Stimulated activated CD8-positive, alpha-beta memory T cell treated with anti-CD3 and anti-CD28 coated beads, Interleukin-7, amount 100 ng/mL, for 4 hours (primary cell): ENCODE measurements around the gene SEMA3D.

ENCODE experiments used
- DNase-seq, 2 donors: peaks; one replicate each; pipeline ENCODE4 v3.0.0-alpha.2; 2020; ENCODE audit warnings: low read depth in 2 of 2

SEMA3D gene

GRCh38 chr7:85033263-85033662, 153.6 kb downstream of the SEMA3D start:
- no peak for DNase-seq

GRCh38 chr7:85031475-85031874, 155.4 kb downstream of the SEMA3D start:
- no peak for DNase-seq

DNA sequence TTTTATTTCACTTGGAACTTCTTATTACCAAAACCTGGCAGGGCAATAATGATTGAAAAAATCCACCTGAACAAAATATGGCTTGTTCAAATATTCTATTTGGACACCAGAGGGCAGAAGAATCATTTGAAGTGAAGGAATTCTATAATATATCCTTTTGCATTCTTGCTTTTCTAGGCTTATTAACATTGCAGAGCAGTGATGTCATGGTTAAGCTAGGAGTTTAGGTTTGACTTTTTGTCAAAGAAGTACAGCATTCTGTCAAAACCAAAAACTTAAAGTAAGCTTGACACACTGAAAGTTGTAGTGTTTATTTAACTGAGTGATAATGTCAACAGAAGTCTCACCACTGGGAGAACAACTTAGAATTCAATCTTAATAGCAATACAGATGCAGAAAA, 156.0 kb downstream of the SEMA3D start:
- DNase-seq = no peak

- no peak for DNase-seq
These were observed 161.5 kb downstream of the SEMA3D start for GRCh38 chr7:85025312-85025756.

GRCh38 chr7:85023916-85024315, 162.9 kb downstream of the SEMA3D start:
- DNase-seq = no peak

DNA sequence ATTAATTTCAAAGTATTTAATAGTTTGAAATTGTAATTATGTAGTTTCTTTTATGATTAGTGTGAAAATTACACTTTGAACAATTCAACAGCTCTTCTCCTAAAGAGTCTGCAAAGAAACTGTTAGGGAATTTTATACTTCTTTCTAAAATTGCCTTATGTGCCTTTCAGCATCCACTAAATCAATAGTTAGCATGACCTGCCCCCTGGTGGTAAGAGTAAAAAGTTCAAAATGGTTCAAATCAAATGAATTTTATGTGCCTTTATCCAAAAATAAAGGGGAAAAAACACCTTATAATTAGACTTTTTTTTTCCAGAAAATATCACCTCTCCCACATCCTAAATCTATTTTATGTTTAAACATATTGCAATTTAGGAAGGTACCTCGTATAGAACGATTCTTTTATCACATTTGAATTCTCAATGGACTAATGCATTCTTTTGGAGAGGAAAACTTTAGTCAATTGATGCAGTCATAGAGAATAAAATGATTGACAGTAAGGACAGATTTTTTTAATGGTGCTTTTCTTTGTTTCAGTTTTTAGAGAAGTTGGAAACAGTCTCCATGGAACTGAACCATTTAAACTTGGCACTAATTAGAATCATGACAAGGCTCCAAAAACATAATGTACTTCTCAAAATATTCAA, 163.7 kb downstream of the SEMA3D start:
- no peak for DNase-seq

- no peak for DNase-seq
These were observed 164.7 kb downstream of the SEMA3D start for GRCh38 chr7:85022064-85022697.

GRCh38 chr7:85021101-85021704, 165.7 kb downstream of the SEMA3D start:
- no peak for DNase-seq

DNA sequence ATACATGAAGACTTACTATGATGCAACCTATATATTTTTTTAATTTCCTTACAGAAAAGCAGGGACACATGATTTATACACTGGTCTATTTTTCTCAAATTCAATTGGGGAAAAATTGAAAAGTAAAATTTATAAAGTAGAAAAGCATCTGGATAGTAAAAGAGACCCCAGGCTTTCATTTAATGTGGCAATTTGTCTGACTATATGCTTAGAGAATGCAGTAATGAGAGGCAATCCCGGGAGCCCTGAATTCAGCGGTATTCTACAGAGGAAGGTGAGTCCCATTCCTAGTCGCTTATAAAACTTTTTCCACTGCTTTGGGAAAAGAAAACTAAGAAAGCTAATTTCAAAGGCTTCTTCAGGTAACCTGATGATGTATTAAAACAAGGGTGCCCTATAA, 167.1 kb downstream of the SEMA3D start:
- DNase-seq = no peak

DNA sequence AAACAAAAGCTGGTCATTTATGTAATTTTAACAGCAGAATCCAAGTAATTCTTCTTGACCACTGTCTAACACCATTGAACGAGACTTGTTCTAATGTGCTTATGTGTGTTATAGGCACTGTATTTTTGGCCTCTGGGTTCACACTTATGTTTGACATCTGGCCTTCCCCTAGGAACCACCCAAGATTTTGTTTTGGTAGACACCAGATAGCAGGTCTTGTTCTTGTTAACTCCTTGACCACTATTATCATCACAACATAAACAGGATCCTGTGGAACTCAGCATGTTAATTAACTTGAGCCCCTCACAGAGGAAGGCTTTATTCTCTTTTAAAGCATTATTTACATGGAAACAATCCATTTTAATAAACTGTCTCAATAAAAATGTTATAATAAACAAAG, 167.7 kb downstream of the SEMA3D start:
- DNase-seq = no peak

- no peak for DNase-seq
These were observed 168.4 kb downstream of the SEMA3D start for GRCh38 chr7:85018498-85018897.

DNA sequence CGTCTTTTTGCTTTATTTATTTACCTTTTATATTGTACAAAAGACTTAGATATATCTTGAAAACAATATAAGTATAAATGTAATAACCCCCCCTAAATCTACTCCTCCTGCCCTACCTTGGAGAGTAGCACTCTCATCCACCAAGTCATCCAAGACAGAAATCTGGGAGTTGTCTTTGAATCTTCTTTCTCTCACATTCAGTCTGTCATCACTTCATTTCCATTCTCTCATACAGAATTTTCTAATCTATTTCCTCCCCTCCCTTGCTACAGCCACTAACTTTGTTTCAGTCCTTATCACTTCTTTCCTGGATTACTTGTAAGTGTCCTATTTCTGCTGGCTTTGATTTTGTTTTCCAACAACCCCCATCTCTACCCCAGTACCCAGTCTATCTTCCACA, 170.6 kb downstream of the SEMA3D start:
- DNase-seq = no peak

GRCh38 chr7:85014936-85015660, 171.8 kb downstream of the SEMA3D start:
- no peak for DNase-seq

- no peak for DNase-seq
These were observed 175.7 kb downstream of the SEMA3D start for GRCh38 chr7:85011127-85011526.

- no peak for DNase-seq
These were observed 176.6 kb downstream of the SEMA3D start for GRCh38 chr7:85010306-85010705.

DNA sequence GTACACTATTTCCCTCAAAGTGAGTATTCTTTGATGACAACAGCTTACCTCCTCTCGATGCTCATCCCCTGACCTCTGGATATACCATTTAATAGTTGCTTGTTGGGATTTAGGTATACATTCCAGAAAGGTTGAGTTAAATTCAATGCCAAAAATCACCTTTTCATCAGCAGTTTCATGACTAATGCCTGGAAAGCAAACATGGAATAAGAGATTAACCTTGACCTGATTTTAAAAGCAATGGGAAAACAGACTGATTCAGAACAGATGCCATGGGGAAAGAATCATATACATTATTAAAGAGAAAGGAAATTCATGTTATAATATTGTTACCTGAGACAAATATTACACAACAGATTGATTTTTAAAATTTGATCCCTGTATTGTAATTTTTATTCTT, 180.1 kb downstream of the SEMA3D start:
- no peak for DNase-seq

DNA sequence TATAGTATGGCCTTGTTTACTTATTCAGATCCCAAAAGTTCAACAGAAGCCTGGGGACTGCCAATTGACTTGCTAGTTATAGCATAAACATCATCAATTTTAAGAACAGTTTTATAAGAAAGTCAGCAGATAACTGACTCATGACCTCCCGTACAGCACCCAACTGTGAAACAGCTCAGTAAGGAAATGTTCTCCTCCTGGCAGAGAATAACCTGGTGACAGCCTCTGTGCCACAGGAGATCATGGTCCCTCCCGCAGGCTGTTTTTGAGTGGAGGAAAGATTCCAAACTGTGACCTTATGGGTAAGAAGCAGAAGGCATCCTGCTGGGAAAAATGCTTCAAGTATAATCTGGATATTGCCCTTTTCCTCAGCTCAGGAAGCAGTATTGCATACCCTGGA, 182.5 kb downstream of the SEMA3D start:
- DNase-seq = no peak

- DNase-seq = no peak
These were observed 185.1 kb downstream of the SEMA3D start for GRCh38 chr7:85001495-85002345.

GRCh38 chr7:85000735-85001350, 186.0 kb downstream of the SEMA3D start:
- no peak for DNase-seq

- DNase-seq = no peak
These were observed 187.4 kb downstream of the SEMA3D start for GRCh38 chr7:84999450-84999849.

DNA sequence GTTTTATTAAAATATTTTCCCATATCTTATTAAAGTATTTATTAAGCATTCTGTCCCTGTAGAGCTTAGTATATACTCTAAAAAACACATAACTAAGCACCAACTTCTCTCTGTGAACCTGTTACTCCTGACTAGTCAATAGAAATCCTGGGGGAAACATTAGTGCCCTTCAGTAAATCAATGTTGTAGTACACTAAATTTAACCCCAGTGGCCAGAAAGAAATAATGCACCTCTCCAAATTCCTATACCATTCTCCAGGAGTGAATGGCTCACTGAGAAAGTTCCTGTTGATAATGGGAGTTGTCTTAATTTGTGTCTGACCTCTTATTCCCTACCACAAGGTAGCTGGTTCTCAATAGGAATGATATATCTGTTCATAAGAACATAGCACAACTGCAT, 188.2 kb downstream of the SEMA3D start:
- DNase-seq = no peak
